GM12878 (cell line): ENCODE data around the gene CRYGN.

Source experiments
- CHD2 ChIP-seq: IDR thresholded peaks from 2 replicates; pipeline ENCODE4 v1.6.1; 2011; ENCODE audit warnings: low read depth, low read length, improper control_type of control experiment, borderline replicate concordance
- MYC ChIP-seq: IDR thresholded peaks from 2 replicates; pipeline ENCODE4 v1.6.1; 2011; ENCODE audit warnings: mild to moderate bottlenecking, low read length, moderate library complexity, inconsistent platforms; ENCODE audit not compliant: insufficient read depth, insufficient replicate concordance, insufficient read length, severe bottlenecking
- POLR2AphosphoS5 ChIP-seq: IDR thresholded peaks from 2 replicates; pipeline ENCODE4 v1.6.1; 2011; ENCODE audit warnings: mild to moderate bottlenecking, low read length, inconsistent platforms
- RCOR1 ChIP-seq: conservative IDR thresholded peaks from 2 replicates; pipeline ENCODE4 v1.6.1; 2012; ENCODE audit warnings: low read depth, low read length, improper control_type of control experiment
- SP1 ChIP-seq: IDR thresholded peaks from one replicate; pipeline ENCODE4 v1.6.1; 2011; ENCODE audit warnings: low read depth, low read length
- ZNF24 ChIP-seq: fragments of 450-650 bp; IDR thresholded peaks from 2 replicates; pipeline ENCODE4 v1.6.1; 2017; ENCODE audit warnings: antibody characterized with exemption, mild to moderate bottlenecking
- ZNF274 ChIP-seq: IDR thresholded peaks from one replicate; pipeline ENCODE4 v1.8.0; 2011; ENCODE audit not compliant: insufficient read length, insufficient read depth
- TF ChIP-seq, protein P1 (sequence below), 3 experiments: IDR thresholded peaks in 2 of 3; conservative IDR thresholded peaks in 1 of 3; 2 replicates each; pipeline ENCODE4 v1.5.1; 2011; ENCODE audit warnings: low read depth in 3 of 3, low read length in 3 of 3, mild to moderate bottlenecking in 3 of 3, control low read depth in 2 of 3, moderate library complexity in 2 of 3, inconsistent platforms in 1 of 3, mixed read lengths in 1 of 3; ENCODE audit not compliant: control insufficient read depth in 2 of 3, insufficient read depth in 1 of 3; ENCODE audit errors: extremely low read depth in 1 of 3
- TF ChIP-seq, protein P2 (sequence below): IDR thresholded peaks from 2 replicates; pipeline ENCODE4 v1.6.1; 2012; ENCODE audit warnings: mild to moderate bottlenecking, low read depth, low read length

DNA sequence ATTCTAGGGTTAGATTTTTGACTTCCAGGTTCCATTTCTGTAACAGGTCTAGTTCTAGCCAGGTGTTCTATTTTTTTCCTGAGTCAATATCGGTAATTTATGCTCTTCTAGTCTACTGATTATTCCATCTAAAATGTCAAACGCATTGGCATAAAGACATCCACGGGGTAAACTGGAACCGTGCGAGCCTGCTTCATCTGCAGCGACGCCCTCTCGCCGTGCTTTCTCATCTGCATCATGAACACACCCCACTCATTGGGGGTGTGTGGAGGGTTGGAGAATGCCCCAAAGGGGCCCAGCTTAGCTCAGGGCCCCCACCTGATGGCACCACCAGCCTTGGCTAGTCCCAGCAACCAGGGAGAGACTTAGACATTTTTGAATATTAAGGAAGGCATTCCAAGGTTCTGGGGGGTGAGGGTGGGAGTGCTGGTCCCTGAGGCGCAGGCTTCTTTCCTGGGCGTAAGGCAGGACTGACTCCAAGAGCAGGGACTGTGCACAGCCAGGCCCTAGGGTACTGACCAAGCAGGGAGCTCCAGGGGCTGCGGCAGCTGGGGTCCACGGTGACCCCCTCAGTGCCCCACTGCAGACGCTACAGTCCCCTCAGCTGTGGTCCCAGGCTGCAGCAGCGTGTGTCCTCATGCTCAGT, 12.9 kb upstream of the CRYGN start:
- TF ChIP-seq MYC (no peak), POLR2AphosphoS5 (no peak), SP1 (no peak), CHD2 (no peak), ZNF274 (no peak), RCOR1 (no peak), ZNF24 (no peak)
- TF ChIP-seq, protein P1, sequence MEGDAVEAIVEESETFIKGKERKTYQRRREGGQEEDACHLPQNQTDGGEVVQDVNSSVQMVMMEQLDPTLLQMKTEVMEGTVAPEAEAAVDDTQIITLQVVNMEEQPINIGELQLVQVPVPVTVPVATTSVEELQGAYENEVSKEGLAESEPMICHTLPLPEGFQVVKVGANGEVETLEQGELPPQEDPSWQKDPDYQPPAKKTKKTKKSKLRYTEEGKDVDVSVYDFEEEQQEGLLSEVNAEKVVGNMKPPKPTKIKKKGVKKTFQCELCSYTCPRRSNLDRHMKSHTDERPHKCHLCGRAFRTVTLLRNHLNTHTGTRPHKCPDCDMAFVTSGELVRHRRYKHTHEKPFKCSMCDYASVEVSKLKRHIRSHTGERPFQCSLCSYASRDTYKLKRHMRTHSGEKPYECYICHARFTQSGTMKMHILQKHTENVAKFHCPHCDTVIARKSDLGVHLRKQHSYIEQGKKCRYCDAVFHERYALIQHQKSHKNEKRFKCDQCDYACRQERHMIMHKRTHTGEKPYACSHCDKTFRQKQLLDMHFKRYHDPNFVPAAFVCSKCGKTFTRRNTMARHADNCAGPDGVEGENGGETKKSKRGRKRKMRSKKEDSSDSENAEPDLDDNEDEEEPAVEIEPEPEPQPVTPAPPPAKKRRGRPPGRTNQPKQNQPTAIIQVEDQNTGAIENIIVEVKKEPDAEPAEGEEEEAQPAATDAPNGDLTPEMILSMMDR (IDR thresholded peaks at IDR 0.05 in 2 of 3, conservative IDR thresholded peaks at IDR 0.05 in 1 of 3; ENCODE audit: control insufficient read depth in 2 of 3, extremely low read depth in 1 of 3, insufficient read depth in 1 of 3, low read depth in 3 of 3, low read length in 3 of 3), result no peak
- TF ChIP-seq, protein P2, sequence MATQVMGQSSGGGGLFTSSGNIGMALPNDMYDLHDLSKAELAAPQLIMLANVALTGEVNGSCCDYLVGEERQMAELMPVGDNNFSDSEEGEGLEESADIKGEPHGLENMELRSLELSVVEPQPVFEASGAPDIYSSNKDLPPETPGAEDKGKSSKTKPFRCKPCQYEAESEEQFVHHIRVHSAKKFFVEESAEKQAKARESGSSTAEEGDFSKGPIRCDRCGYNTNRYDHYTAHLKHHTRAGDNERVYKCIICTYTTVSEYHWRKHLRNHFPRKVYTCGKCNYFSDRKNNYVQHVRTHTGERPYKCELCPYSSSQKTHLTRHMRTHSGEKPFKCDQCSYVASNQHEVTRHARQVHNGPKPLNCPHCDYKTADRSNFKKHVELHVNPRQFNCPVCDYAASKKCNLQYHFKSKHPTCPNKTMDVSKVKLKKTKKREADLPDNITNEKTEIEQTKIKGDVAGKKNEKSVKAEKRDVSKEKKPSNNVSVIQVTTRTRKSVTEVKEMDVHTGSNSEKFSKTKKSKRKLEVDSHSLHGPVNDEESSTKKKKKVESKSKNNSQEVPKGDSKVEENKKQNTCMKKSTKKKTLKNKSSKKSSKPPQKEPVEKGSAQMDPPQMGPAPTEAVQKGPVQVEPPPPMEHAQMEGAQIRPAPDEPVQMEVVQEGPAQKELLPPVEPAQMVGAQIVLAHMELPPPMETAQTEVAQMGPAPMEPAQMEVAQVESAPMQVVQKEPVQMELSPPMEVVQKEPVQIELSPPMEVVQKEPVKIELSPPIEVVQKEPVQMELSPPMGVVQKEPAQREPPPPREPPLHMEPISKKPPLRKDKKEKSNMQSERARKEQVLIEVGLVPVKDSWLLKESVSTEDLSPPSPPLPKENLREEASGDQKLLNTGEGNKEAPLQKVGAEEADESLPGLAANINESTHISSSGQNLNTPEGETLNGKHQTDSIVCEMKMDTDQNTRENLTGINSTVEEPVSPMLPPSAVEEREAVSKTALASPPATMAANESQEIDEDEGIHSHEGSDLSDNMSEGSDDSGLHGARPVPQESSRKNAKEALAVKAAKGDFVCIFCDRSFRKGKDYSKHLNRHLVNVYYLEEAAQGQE, result no peak
